HCT116 (cell line): Measurements from ENCODE around the gene TMEM150A. TPM values are rescaled to one million over a fixed set of nuclear protein-coding genes. Genes with fewer than 3 reads are reported as not detected.

Source experiments
- ATAC-seq: fragments of 200-7000 bp; cut with Tn5 transposase; 2 replicates; pipeline ENCODE4 v1.9.1; 2020; ENCODE audit warnings: mild to moderate bottlenecking, moderate library complexity
- BruUV-seq: library from RNA; stranded (reverse); fragments of 400-500 nt; replicated peaks from 2 replicates; lab custom pipeline; 2021; lab: Mats Ljungman, UMichigan
- CTCF ChIA-PET: fragments of 300-600 bp; sonication (Branson Sonifier 250); formaldehyde crosslinking; loops from one replicate; lab custom pipeline; 2021; ENCODE audit warnings: antibody characterized with exemption; lab: Charles Lee
- POLR2A ChIA-PET: fragments of 300-600, 350-600 bp; sonication (Branson Sonifier 250); formaldehyde crosslinking; loops from one replicate; lab custom pipeline; 2021; ENCODE audit warnings: antibody characterized with exemption; lab: Charles Lee
- RAD21 ChIA-PET, 2 experiments: fragments of 300-600 bp; sonication (Branson Sonifier 250); formaldehyde crosslinking; loops; one replicate each; lab custom pipeline; 2023; ENCODE audit warnings: low total read pairs in 2 of 2; ENCODE audit not compliant: uncharacterized antibody in 2 of 2, unreplicated experiment in 2 of 2, low non-redundant PET in 1 of 2; lab: Charles Lee
- DNase-seq: peaks from one replicate; pipeline ENCODE4 v3.0.0-alpha.2; 2010; ENCODE audit warnings: low read depth, low spot score
- H2AFZ ChIP-seq: fragments of 200-600 bp; shearing (Covaris generic), sonication (generic); 2 replicates; pipeline ENCODE4 v1.6.1; 2017; ENCODE audit warnings: low read depth, mixed run types, mixed read lengths, antibody characterized with exemption, low read length; ENCODE audit not compliant: poor library complexity, severe bottlenecking
- H3K27ac ChIP-seq: 2 replicates; pipeline ENCODE4 v1.5.1; 2012; ENCODE audit warnings: low read depth, low read length
- H3K27me3 ChIP-seq: fragments of 200-600 bp; sonication (generic); 2 replicates; pipeline ENCODE4 v1.6.1; 2016; ENCODE audit warnings: mixed run types, low read length, mixed read lengths; ENCODE audit not compliant: insufficient read depth
- H3K36me3 ChIP-seq, 2 experiments: fragments of 200-500 bp in 1 of 2; fragments of 200-600 bp in 1 of 2; sonication (Bioruptor generic) in 1 of 2; sonication (generic) in 1 of 2; 2 replicates each; pipeline versions ENCODE4 v1.5.1 to v1.6.1; 2014 to 2016; ENCODE audit warnings: low read length in 2 of 2, inconsistent platforms in 1 of 2, mixed read lengths in 1 of 2, mixed run types in 1 of 2; ENCODE audit not compliant: insufficient read depth in 2 of 2, control insufficient read depth in 1 of 2
- H3K4me1 ChIP-seq, 2 experiments: fragments of 200-600 bp in 1 of 2; sonication (generic) in 1 of 2; 2 replicates each; pipeline versions ENCODE4 v1.5.1 to v1.6.1; 2012 to 2017; ENCODE audit warnings: low read length in 2 of 2, inconsistent platforms in 1 of 2, mild to moderate bottlenecking in 1 of 2, mixed read lengths in 1 of 2, mixed run types in 1 of 2, moderate library complexity in 1 of 2; ENCODE audit not compliant: insufficient read depth in 2 of 2, control insufficient read depth in 1 of 2
- H3K4me2 ChIP-seq: fragments of 200-600 bp; sonication (generic); 2 replicates; pipeline ENCODE4 v1.6.1; 2017; ENCODE audit warnings: mixed run types, low read length, mixed read lengths
- H3K4me3 ChIP-seq, 2 experiments: fragments of 200-600 bp in 1 of 2; sonication (generic) in 1 of 2; replicated peaks in 1 of 2; 2 replicates each; pipeline ENCODE4 v1.5.1; 2011 to 2016; ENCODE audit warnings: low read length in 2 of 2, control low read depth in 1 of 2, low read depth in 1 of 2, mild to moderate bottlenecking in 1 of 2, mixed read lengths in 1 of 2, mixed run types in 1 of 2
- H3K79me2 ChIP-seq: fragments of 200-600 bp; sonication (generic); 2 replicates; pipeline ENCODE4 v1.6.1; 2017; ENCODE audit warnings: mild to moderate bottlenecking, mixed run types, low read length, moderate library complexity, mixed read lengths; ENCODE audit not compliant: insufficient read depth
- H3K9ac ChIP-seq: fragments of 200-600 bp; sonication (generic); 2 replicates; pipeline ENCODE4 v1.6.1; 2016; ENCODE audit warnings: low read length, mixed read lengths
- H3K9me2 ChIP-seq: fragments of 200-600 bp; sonication (generic), shearing (Covaris generic); 2 replicates; pipeline ENCODE4 v1.6.1; 2017; ENCODE audit warnings: mixed run types, mild to moderate bottlenecking, moderate library complexity; ENCODE audit not compliant: insufficient read depth
- H3K9me3 ChIP-seq, 2 experiments: fragments of 200-500 bp in 1 of 2; fragments of 200-600 bp in 1 of 2; sonication (Bioruptor generic) in 1 of 2; sonication (generic) in 1 of 2; 2 replicates each; pipeline ENCODE4 v1.6.1; 2014 to 2017; ENCODE audit warnings: low read length in 2 of 2, mixed read lengths in 2 of 2, inconsistent platforms in 1 of 2, low read depth in 1 of 2, mild to moderate bottlenecking in 1 of 2, mixed run types in 1 of 2, moderate library complexity in 1 of 2; ENCODE audit not compliant: control insufficient read depth in 1 of 2, insufficient read depth in 1 of 2
- H4K20me1 ChIP-seq: fragments of 200-600 bp; sonication (generic), shearing (Covaris generic); 2 replicates; pipeline ENCODE4 v1.6.1; 2017; ENCODE audit warnings: mixed run types, mild to moderate bottlenecking, moderate library complexity; ENCODE audit not compliant: insufficient read depth
- ATF3 ChIP-seq: IDR thresholded peaks from 2 replicates; pipeline ENCODE4 v1.6.1; 2012
- EZH2 ChIP-seq: fragments of 200-600 bp; sonication (generic); IDR thresholded peaks from 2 replicates; pipeline ENCODE4 v1.6.1; 2017; ENCODE audit warnings: antibody characterized with exemption, mixed run types
- JUND ChIP-seq: IDR thresholded peaks from 2 replicates; pipeline ENCODE4 v1.6.1; 2012
- RAD21 ChIP-seq: IDR thresholded peaks from 2 replicates; pipeline ENCODE4 v1.6.1; 2012; ENCODE audit warnings: low read depth, mild to moderate bottlenecking
- SIN3A ChIP-seq: IDR thresholded peaks from 2 replicates; pipeline ENCODE4 v1.6.1; 2012; ENCODE audit warnings: low read depth
- SP1 ChIP-seq: IDR thresholded peaks from 2 replicates; pipeline ENCODE4 v1.6.1; 2012; ENCODE audit warnings: low read depth
- YY1 ChIP-seq: IDR thresholded peaks from 2 replicates; pipeline ENCODE4 v1.6.1; 2011; ENCODE audit warnings: low read length, low read depth, moderate library complexity, mild to moderate bottlenecking; ENCODE audit not compliant: insufficient replicate concordance; ENCODE audit errors: extremely low read depth
- ZBTB33 ChIP-seq: IDR thresholded peaks from 2 replicates; pipeline ENCODE4 v1.6.1; 2011; ENCODE audit warnings: mild to moderate bottlenecking, low read length, moderate library complexity; ENCODE audit not compliant: insufficient replicate concordance; ENCODE audit errors: extremely low read depth
- intact Hi-C: fragments of 100-400 bp; cut with micrococcal nuclease; formaldehyde crosslinking; loops from 2 replicates; pipeline ENCODE4 v1.10.0; 2022
- total RNA-seq: library from RNA; stranded (reverse); gene quantifications from one replicate; pipeline ENCODE4 v1.2.1, GENCODE V29; 2021; ENCODE audit not compliant: unreplicated experiment

The TMEM150A gene
- total RNA-seq, 1 experiment from 2014 or later = 9.9 TPM

- no peak for TF ChIP-seq ATF3
- no peak for TF ChIP-seq RAD21
- no peak for TF ChIP-seq SP1
- TF ChIP-seq, all 23 proteins: peak for 0
Observed at GRCh38 chr2:85558160-85558559, 44.3 kb downstream of the TMEM150A start (continued).

GRCh38 chr2:85557130-85557529 lies 45.4 kb downstream of the TMEM150A start:
- Histone ChIP-seq H3K27me3 (no peaks in the 10 kb centered on the region), H3K4me3 (no peak overlapping the region), H3K4me1 (peaks cover 0 to 12% of the 10 kb centered on the region in 2 experiments; a peak in 3 of 4 replicates), H2AFZ (no peak overlapping the region), H4K20me1 (no peaks in the 10 kb centered on the region; the same call in 1 of the 2 replicates), H3K36me3 (peaks cover 21 to 26% of the 10 kb centered on the region in 2 experiments; a peak in 3 of 4 replicates), H3K27ac (no peak overlapping the region), H3K79me2 (peaks cover 32% of the 10 kb centered on the region), H3K9me3 (no peaks in the 10 kb centered on the region), H3K9me2 (no peaks in the 10 kb centered on the region), H3K9ac (no peak overlapping the region), H3K4me2 (no peak overlapping the region)
- ChIA-PET POLR2A (interaction anchor here (0.9 to 1.2 kb wide), 4 partner anchors 10 to 140 kb away, joined by 3 to 4 read pairs (median 4); partner anchors contain the start of gene USP39), RAD21 (no interaction called here), CTCF (interaction anchor here (1.0 to 1.1 kb wide), 2 partner anchors 13 to 561 kb away, joined by 3 to 4 read pairs; no protein-coding TSS in a partner anchor)
- BruUV-seq = no TSS peak
- intact Hi-C loops = loop anchor here (10.0 kb wide), 1 partner anchor 232 kb away; the partner anchor contains the start of gene TGOLN2
- DNase-seq (no peak), ATAC-seq (no peak)
- TF ChIP-seq SIN3A (no peak), ZBTB33 (no peak), JUND (no peak), YY1 (no peak), EZH2 (no peak)
